ENCODE results near the gene IL20RB.

IL20RB gene

GRCh38 chr3:136949146-136949545 lies 8.6 kb upstream of the IL20RB start:
- DNase-seq (ENCODE audit: extremely low spot score): no peak

DNA sequence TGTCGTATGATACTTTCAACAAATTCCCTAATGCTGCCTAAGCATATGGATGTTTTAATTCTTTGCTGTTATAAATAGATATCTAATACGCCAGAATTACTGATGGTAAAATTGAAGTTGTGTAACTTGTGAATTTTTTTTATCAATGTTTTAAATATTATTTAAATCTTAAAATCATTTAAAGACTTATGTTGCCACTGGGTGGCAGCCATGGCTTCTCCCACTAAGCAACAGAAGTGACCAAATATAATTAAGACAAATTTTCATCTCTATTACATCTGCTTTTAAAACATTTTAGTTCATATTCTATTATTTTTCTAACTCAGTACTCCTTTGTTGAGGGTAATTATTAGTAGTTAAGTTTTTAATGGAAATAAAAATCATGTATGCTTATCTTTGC lies 8.1 kb upstream of the IL20RB start:
- TF ChIP-seq SUZ12 (IDR thresholded peaks at IDR 0.05) (no peak), HDGF (IDR thresholded peaks at IDR 0.05; ENCODE audit: borderline replicate concordance) (no peak), FOXK2 (IDR thresholded peaks at IDR 0.05) (no peak), FOXA1 (IDR thresholded peaks at IDR 0.05) (no peak), BHLHE40 (IDR thresholded peaks at IDR 0.05; ENCODE audit: borderline replicate concordance) (no peak), LEF1 (IDR thresholded peaks at IDR 0.05; ENCODE audit: borderline replicate concordance) (no peak), PKNOX1 (IDR thresholded peaks at IDR 0.05) (no peak), TARDBP (IDR thresholded peaks at IDR 0.05) (no peak), ZNF384 (IDR thresholded peaks at IDR 0.05) (no peak), SP1 (IDR thresholded peaks at IDR 0.05) (no peak), NFRKB (IDR thresholded peaks at IDR 0.05) (no peak), ARNT (IDR thresholded peaks at IDR 0.05) (no peak), FOXM1 (IDR thresholded peaks at IDR 0.05; ENCODE audit: borderline replicate concordance) (no peak), CTBP1 (IDR thresholded peaks at IDR 0.05; ENCODE audit: borderline replicate concordance) (no peak), ELF4 (IDR thresholded peaks at IDR 0.05) (no peak), L3MBTL2 (conservative IDR thresholded peaks at IDR 0.05) (no peak)
- ChIA-PET POLR2A (no interaction called here), CTCF (no interaction called here)
- DNase-seq (ENCODE audit: extremely low spot score): no peak

More at GRCh38 chr3:136949146-136949545, 8.6 kb upstream of the IL20RB start:
- no peak for TF ChIP-seq LEF1 (IDR thresholded peaks at IDR 0.05; ENCODE audit: borderline replicate concordance)
- TF ChIP-seq HDGF (IDR thresholded peaks at IDR 0.05; ENCODE audit: borderline replicate concordance): no peak
- no peak for TF ChIP-seq SUZ12 (IDR thresholded peaks at IDR 0.05)
- no peak for TF ChIP-seq ELF4 (IDR thresholded peaks at IDR 0.05)
- no peak for TF ChIP-seq TARDBP (IDR thresholded peaks at IDR 0.05)
- TF ChIP-seq FOXA1 (IDR thresholded peaks at IDR 0.05): no peak
- no peak for TF ChIP-seq NFRKB (IDR thresholded peaks at IDR 0.05)
- no peak for TF ChIP-seq CTBP1 (IDR thresholded peaks at IDR 0.05; ENCODE audit: borderline replicate concordance)
- no peak for TF ChIP-seq SP1 (IDR thresholded peaks at IDR 0.05)
- no peak for TF ChIP-seq L3MBTL2 (conservative IDR thresholded peaks at IDR 0.05)
- no peak for TF ChIP-seq FOXM1 (IDR thresholded peaks at IDR 0.05; ENCODE audit: borderline replicate concordance)
- ChIA-PET POLR2A (no interaction called here), CTCF (no interaction called here)

DNA sequence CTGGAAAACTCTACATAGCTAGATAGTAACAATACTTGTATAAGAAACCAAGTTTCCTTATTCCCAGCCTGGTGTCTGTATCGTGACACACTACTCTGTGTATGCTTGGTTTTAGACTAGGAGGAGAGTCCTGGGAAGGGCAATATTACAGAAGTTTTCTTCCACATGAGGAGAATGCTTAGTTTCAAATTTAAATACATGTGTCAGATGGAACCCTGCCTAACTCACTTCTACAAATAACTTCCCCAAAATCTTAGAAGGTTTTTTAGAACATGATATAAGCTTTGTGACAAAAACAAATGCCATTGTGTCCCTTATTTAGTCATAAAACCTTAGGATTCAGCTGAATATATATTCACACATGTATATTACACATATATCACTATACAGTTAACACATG lies 7.2 kb upstream of the IL20RB start:
- CTCF ChIA-PET: no interaction called here
- POLR2A ChIA-PET: interaction anchor here (1.4 kb wide), 1 partner anchor 111 kb away, joined by 3 read pairs; no protein-coding TSS in a partner anchor
- TF ChIP-seq ZNF384 (IDR thresholded peaks at IDR 0.05) (no peak), FOXA1 (IDR thresholded peaks at IDR 0.05) (no peak), ELF4 (IDR thresholded peaks at IDR 0.05) (no peak), L3MBTL2 (conservative IDR thresholded peaks at IDR 0.05) (no peak), FOXM1 (IDR thresholded peaks at IDR 0.05; ENCODE audit: borderline replicate concordance) (no peak), CTBP1 (IDR thresholded peaks at IDR 0.05; ENCODE audit: borderline replicate concordance) (no peak), ARNT (IDR thresholded peaks at IDR 0.05) (no peak), TARDBP (IDR thresholded peaks at IDR 0.05) (no peak), BHLHE40 (IDR thresholded peaks at IDR 0.05; ENCODE audit: borderline replicate concordance) (no peak), NFRKB (IDR thresholded peaks at IDR 0.05) (no peak), PKNOX1 (IDR thresholded peaks at IDR 0.05) (no peak), HDGF (IDR thresholded peaks at IDR 0.05; ENCODE audit: borderline replicate concordance) (no peak)
- no peak for DNase-seq (ENCODE audit: extremely low spot score)

DNA sequence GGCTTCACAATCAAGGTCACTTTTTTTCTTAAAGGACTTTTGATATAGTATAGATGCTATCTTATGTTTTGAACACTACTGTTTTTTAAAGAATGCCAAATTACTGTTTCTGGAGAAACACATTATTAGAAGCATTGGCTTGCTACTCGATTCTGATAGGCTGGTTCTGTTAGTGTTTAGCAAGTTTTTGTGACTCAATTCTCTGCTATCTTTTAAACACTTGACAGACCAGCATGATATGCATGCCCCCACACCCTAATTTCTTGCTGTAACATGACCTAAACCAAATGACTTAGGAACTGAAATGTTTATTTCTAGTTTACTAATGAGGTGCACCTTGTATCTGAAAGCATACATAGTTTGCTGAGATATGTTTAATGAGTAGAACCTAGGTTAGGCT lies 5.5 kb upstream of the IL20RB start:
- no peak for DNase-seq (ENCODE audit: extremely low spot score)
- ChIA-PET CTCF (no interaction called here), POLR2A (no interaction called here)
- TF ChIP-seq CTBP1 (IDR thresholded peaks at IDR 0.05; ENCODE audit: borderline replicate concordance) (no peak), ARNT (IDR thresholded peaks at IDR 0.05) (no peak), L3MBTL2 (conservative IDR thresholded peaks at IDR 0.05) (no peak), FOXA1 (IDR thresholded peaks at IDR 0.05) (no peak)

- ChIA-PET POLR2A (no interaction called here), CTCF (no interaction called here)
- TF ChIP-seq CTBP1 (IDR thresholded peaks at IDR 0.05; ENCODE audit: borderline replicate concordance) (no peak), ZNF384 (IDR thresholded peaks at IDR 0.05) (no peak), L3MBTL2 (conservative IDR thresholded peaks at IDR 0.05) (no peak), ARNT (IDR thresholded peaks at IDR 0.05) (no peak), BHLHE40 (IDR thresholded peaks at IDR 0.05; ENCODE audit: borderline replicate concordance) (no peak), SUZ12 (IDR thresholded peaks at IDR 0.05) (no peak), FOXK2 (IDR thresholded peaks at IDR 0.05) (no peak), LEF1 (IDR thresholded peaks at IDR 0.05; ENCODE audit: borderline replicate concordance) (no peak), FOXM1 (IDR thresholded peaks at IDR 0.05; ENCODE audit: borderline replicate concordance) (no peak), TARDBP (IDR thresholded peaks at IDR 0.05) (no peak), SP1 (IDR thresholded peaks at IDR 0.05) (no peak)
- DNase-seq (ENCODE audit: extremely low spot score): no peak
Measured at GRCh38 chr3:136954251-136954650, 3.5 kb upstream of the IL20RB start.

DNA sequence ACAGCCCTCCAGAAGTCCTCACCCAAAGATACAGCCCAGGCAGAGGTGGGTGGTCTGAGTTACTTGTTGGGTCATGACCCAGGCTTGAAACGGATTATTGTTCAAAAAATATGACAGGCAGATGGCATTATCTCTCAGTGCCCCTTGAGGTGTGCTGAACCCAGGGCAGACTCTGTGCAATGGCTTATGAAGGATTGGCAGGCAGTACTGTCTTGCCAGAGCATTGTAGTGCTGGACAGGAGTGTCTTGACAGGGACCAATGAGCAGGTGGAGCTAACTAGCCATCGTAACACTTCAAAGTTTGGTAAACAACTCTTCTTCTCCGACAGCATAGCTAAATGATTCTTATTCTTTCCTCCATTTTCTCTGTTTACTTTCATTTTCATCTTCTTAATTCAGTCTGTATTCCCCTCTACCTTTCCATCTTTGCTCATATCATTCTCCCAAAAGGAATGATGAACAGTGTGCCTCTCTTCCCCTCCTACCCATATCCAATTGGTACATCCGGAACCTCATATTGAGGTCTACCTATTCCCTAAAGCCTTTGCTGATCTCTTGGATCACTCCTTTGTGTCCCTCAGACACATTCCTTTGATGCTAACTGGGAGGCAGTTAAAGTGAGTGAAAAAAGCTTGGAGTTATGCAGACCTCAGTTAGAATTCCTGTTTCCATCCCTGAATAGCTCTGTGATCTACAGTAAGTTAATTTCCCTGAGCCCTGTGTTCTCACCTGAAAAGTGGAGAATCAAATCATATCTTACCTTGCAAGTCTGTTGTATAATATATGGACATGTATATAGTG lies 2.6 kb upstream of the IL20RB start:
- ChIA-PET POLR2A (no interaction called here), CTCF (no interaction called here)
- TF ChIP-seq BHLHE40 (IDR thresholded peaks at IDR 0.05; ENCODE audit: borderline replicate concordance) (no peak), SUZ12 (IDR thresholded peaks at IDR 0.05) (no peak), SP1 (IDR thresholded peaks at IDR 0.05) (no peak), FOXM1 (IDR thresholded peaks at IDR 0.05; ENCODE audit: borderline replicate concordance) (no peak), CTBP1 (IDR thresholded peaks at IDR 0.05; ENCODE audit: borderline replicate concordance) (no peak), L3MBTL2 (conservative IDR thresholded peaks at IDR 0.05) (no peak), TARDBP (IDR thresholded peaks at IDR 0.05) (no peak), PKNOX1 (IDR thresholded peaks at IDR 0.05) (no peak), ELF4 (IDR thresholded peaks at IDR 0.05) (no peak), ZNF384 (IDR thresholded peaks at IDR 0.05) (no peak), HDGF (IDR thresholded peaks at IDR 0.05; ENCODE audit: borderline replicate concordance) (no peak), FOXA1 (IDR thresholded peaks at IDR 0.05) (no peak), ARNT (IDR thresholded peaks at IDR 0.05) (no peak), NFRKB (IDR thresholded peaks at IDR 0.05) (no peak), LEF1 (IDR thresholded peaks at IDR 0.05; ENCODE audit: borderline replicate concordance) (no peak), FOXK2 (IDR thresholded peaks at IDR 0.05) (no peak)
- no peak for DNase-seq (ENCODE audit: extremely low spot score)
